ENCODE data around the gene CYBB. TPM values are rescaled to one million over a fixed set of nuclear protein-coding genes. Genes with fewer than 3 reads are reported as not detected.

Gene CYBB
- total RNA-seq, 2 donors from 2014 or later: 4.4 to 19.7 TPM

GRCh38 chrX:37825215-37825842 is 45.5 kb downstream of the CYBB start:
- Histone ChIP-seq H3K4me3 (no peak overlapping the region), H3K9me3 (no peaks in the 10 kb centered on the region), H3K4me1 (no peaks in the 10 kb centered on the region), H3K36me3 (no peaks in the 10 kb centered on the region), H3K27ac (no peak overlapping the region), H3K27me3 (no peaks in the 10 kb centered on the region)
- TF ChIP-seq CTCF (IDR thresholded peaks at IDR 0.05): peak; percentile 78 to 90
- DNase-seq (ENCODE audit: low spot score): no peak

GRCh38 chrX:37829721-37830120 is 49.9 kb downstream of the CYBB start:
- DNase-seq (ENCODE audit: low spot score): no peak
- no peaks in the 10 kb centered on the region for H3K4me1 ChIP-seq
- H3K27ac ChIP-seq: no peak overlapping the region
- no peak overlapping the region for H3K4me3 ChIP-seq
- TF ChIP-seq CTCF (IDR thresholded peaks at IDR 0.05): no peak
- H3K9me3 ChIP-seq: no peaks in the 10 kb centered on the region
- H3K36me3 ChIP-seq: no peaks in the 10 kb centered on the region
- H3K27me3 ChIP-seq: no peaks in the 10 kb centered on the region

- H3K9me3 ChIP-seq: no peaks in the 10 kb centered on the region
- H3K27ac ChIP-seq: no peak overlapping the region
- H3K36me3 ChIP-seq: no peaks in the 10 kb centered on the region
- H3K4me1 ChIP-seq: no peaks in the 10 kb centered on the region
- no peaks in the 10 kb centered on the region for H3K27me3 ChIP-seq
- no peak for TF ChIP-seq CTCF (IDR thresholded peaks at IDR 0.05)
- no peak overlapping the region for H3K4me3 ChIP-seq
- no peak for DNase-seq (ENCODE audit: low spot score)
Measured at GRCh38 chrX:37830371-37830770, 50.5 kb downstream of the CYBB start.

- DNase-seq (ENCODE audit: low spot score): no peak
- Histone ChIP-seq H3K27ac (no peak overlapping the region), H3K27me3 (no peaks in the 10 kb centered on the region), H3K9me3 (no peaks in the 10 kb centered on the region), H3K36me3 (no peaks in the 10 kb centered on the region), H3K4me1 (no peaks in the 10 kb centered on the region), H3K4me3 (no peak overlapping the region)
- TF ChIP-seq CTCF (IDR thresholded peaks at IDR 0.05): no peak
Measured at GRCh38 chrX:37834937-37835336, 55.1 kb downstream of the CYBB start.

- Histone ChIP-seq H3K27ac (no peak overlapping the region), H3K4me3 (no peak overlapping the region), H3K9me3 (no peaks in the 10 kb centered on the region), H3K36me3 (no peaks in the 10 kb centered on the region), H3K4me1 (no peaks in the 10 kb centered on the region), H3K27me3 (no peaks in the 10 kb centered on the region)
- DNase-seq (ENCODE audit: low spot score): no peak
- TF ChIP-seq CTCF (IDR thresholded peaks at IDR 0.05): no peak
Measured at GRCh38 chrX:37840931-37841330, 61.1 kb downstream of the CYBB start.

- Histone ChIP-seq H3K36me3 (no peaks in the 10 kb centered on the region), H3K27ac (no peak overlapping the region), H3K9me3 (no peaks in the 10 kb centered on the region), H3K27me3 (no peaks in the 10 kb centered on the region), H3K4me3 (no peak overlapping the region), H3K4me1 (no peaks in the 10 kb centered on the region)
- DNase-seq (ENCODE audit: low spot score): no peak
- no peak for TF ChIP-seq CTCF (IDR thresholded peaks at IDR 0.05)
Measured at GRCh38 chrX:37844622-37845021, 64.8 kb downstream of the CYBB start.
